Measurements from ENCODE around the gene KRTAP4-9.
"Not testable (repeated sequence)": the region's sequence is repeated elsewhere in the genome, so short reads cannot be mapped to it uniquely, and the experiment has no call there.

The KRTAP4-9 gene

DNA sequence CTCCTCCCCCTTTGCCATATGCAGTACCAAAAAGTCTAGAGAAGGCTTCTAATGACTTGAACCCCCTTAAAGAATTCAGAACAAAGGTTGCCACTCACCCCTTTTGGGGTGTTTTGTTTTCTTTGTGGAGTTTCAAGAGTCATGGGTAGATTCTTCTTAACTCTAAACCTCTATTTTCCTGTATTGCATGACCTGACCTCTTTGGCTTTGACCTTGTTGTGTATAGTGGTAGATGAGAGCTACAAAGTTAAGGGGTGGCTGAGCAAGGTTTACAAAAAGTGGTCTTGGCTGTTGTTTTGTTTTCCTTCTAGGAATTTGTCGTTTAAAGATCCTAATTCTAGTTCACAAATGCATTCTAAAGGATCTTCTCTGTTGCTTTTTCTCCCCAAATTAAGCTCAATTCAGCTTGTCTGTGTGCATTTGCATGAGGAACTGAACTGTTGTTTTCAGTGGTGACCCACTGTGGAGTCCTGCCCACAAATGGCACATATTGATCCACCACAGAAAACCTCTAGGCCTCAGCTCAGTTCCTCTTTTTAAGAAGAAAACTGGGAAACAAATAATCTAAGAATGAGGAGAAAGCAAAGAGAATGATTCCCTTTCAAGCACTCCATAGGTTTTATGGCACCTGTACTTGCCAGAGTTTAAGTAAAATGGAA, 3.7 kb downstream of the KRTAP4-9 start:
- not testable (repeated sequence) for H3K27me3 Mint-ChIP-seq; H3K4me3 Mint-ChIP-seq; H3K27ac Mint-ChIP-seq; H3K36me3 Mint-ChIP-seq; H3K9me3 Mint-ChIP-seq (ENCODE audit: low read depth)
- H3K4me1 Mint-ChIP-seq (ENCODE audit: low read depth): peaks cover 13% of the 10 kb centered on the region

DNA sequence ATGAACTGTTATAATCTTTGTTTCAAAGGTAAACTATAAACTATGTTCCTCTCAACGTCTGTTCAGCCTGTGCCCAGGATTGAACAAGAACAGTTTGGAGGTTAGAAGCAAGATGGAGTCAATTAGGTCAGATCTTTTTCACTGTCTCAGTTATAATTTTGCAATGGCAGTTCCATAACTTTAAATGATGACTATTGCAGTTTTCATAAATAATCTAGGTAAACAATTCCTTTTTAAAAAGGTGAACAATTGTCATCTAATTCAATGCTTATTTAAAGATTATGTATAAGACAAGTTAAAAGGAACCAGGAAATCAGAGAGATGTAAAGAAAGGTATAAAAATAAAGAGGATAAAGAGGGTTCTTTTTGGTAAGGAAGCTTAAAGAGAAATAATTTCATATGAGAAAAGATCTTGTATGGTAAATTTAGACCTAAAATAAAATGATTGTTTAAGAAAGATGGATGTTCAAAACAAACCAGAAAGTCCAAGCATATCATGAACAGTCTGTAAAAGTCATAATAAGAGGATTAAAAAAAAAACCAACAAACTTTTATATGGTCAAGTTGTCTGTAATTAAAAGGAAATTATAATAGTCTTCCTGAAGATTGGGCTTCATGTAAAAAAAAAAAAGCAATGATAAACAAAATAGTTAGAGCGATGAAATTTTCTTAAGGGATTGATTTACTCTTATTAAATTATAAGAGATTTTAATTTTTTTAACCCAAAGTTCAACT, 6.1 kb downstream of the KRTAP4-9 start:
- Mint-ChIP-seq H3K36me3 (peaks cover 4% of the 10 kb centered on the region), H3K9me3 (ENCODE audit: low read depth) (no peaks in the 10 kb centered on the region), H3K27me3 (no peaks in the 10 kb centered on the region), H3K4me1 (ENCODE audit: low read depth) (peaks cover 14% of the 10 kb centered on the region), H3K4me3 (no peak overlapping the region), H3K27ac (no peak overlapping the region)

DNA sequence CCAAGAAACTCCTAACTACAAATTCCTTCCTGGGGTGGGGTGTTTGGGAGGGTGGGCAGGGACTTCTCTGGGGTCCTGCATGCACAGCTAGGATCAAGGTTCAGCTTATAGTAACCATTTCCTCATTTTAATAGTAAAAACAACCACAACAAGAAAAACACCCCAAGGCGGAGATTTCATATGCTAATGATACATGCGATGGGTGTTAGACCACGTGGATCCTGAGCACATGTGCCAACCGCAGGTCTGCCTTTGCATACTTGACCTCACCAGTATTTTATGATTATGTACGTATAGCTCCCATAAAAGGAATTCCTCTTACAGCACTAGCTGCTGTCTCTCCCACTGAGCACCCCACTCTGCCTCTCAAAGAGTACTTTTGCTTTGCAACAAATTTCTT, 11.1 kb downstream of the KRTAP4-9 start:
- H3K36me3 Mint-ChIP-seq: peaks cover 2% of the 10 kb centered on the region
- peaks cover 25% of the 10 kb centered on the region for H3K4me1 Mint-ChIP-seq (ENCODE audit: low read depth)
- H3K27ac Mint-ChIP-seq: no peak overlapping the region
- H3K4me3 Mint-ChIP-seq: no peak overlapping the region
- H3K27me3 Mint-ChIP-seq: no peaks in the 10 kb centered on the region
- H3K9me3 Mint-ChIP-seq (ENCODE audit: low read depth): no peaks in the 10 kb centered on the region

DNA sequence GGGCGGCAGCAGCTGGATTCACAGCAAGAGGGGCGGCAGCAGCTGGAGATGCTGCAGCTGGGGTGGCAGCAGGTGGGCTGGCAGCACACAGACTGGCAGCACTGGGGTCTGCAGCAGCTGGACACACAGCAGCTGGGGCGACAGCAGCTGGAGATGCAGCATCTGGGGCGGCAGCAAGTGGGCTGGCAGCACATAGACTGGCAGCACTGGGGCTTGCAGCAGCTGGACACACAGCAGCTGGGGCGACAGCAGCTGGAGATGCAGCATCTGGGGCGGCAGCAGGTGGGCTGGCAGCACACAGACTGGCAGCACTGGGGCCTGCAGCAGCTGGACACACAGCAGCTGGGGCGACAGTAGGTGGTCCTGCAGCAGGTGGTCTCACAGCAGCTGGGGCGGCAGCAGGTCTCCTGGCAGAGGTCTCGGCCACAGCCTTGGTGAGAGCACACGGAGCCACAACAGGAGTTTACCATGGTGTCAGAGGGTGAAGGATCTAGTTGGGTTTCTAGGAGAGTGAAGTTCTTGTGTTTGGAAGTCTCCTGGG, 12.7 kb downstream of the KRTAP4-9 start, which contains the start of gene KRTAP4-11:
Gene KRTAP4-11, minus strand, starts transcription at position 528 of the 541 bp plus-strand sequence. Its CDS starts 58 bp downstream, at position 470.
- peaks cover 28% of the 10 kb centered on the region for H3K4me1 Mint-ChIP-seq (ENCODE audit: low read depth)
- not testable (repeated sequence) for H3K27ac Mint-ChIP-seq; H3K9me3 Mint-ChIP-seq (ENCODE audit: low read depth); H3K4me3 Mint-ChIP-seq; H3K36me3 Mint-ChIP-seq; H3K27me3 Mint-ChIP-seq

DNA sequence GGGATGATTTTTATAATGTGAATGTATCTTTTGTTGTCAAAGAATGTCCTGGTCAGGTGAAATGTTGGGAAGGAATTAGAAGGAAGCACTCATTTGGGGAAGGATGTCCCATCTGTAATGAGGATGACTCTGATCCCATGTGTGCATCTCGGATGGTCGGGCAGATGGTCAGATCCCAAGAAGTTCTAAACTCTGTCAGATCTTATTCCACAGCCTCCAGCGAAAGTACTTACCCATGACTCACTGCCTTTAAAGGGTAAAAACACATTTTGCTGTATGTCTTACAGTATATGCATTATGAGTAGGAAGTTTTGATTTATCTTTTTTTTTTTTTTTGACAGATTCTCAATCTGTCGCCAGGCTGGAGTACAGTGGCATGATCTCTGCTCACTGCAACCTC, 13.5 kb downstream of the KRTAP4-9 start:
- Mint-ChIP-seq H3K36me3 (no peaks in the 10 kb centered on the region), H3K4me3 (no peak overlapping the region), H3K4me1 (ENCODE audit: low read depth) (peaks cover 34% of the 10 kb centered on the region), H3K27ac (no peak overlapping the region), H3K9me3 (ENCODE audit: low read depth) (no peaks in the 10 kb centered on the region), H3K27me3 (no peaks in the 10 kb centered on the region)

DNA sequence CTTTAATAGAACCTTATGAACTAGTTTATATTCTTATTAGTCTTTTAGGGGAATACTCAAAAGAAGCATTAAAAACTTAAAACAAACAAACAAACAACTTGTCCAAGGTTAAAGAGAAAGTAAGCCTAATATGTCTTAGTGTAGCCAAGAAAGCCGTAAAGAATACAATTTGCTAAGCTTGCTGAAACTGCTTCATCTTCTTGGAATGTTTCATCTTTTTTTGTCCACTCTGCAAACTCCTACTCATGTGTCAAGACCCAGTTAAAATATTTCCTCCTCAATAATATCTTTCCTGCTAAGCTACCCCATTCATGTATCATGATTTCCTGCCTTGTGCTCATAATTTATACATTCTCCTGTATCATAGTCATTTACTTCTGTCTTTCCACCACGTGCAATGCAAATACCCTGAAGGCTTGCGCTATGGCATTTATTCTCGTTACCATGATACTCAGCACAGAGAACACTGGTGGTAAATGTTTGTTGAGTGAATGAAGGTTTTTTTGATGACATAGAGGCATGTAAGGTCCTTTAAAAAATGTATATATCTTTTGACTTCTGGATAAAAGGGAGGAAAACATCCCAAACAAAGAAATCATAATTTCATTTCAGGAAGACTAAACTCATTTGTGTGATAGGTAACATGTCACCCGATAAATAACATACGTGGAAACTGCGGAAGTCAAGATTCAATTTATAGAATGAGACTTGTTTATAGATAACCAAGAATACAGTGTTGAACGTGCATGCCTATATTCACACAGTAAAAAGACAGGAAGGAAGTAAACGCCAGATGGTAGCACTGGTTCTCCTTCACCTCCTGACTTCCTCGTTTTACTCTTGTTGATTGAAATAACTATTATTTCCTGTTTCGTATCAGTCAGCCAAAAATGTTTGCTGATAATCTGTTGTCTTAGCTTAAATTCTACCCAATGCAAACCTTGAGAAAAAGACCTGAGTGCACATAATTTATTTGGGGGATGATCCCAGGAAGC, 14.8 kb downstream of the KRTAP4-9 start:
- H3K4me1 Mint-ChIP-seq (ENCODE audit: low read depth): peaks cover 43% of the 10 kb centered on the region
- not testable (repeated sequence) for H3K27me3 Mint-ChIP-seq; H3K36me3 Mint-ChIP-seq; H3K9me3 Mint-ChIP-seq (ENCODE audit: low read depth)
- H3K4me3 Mint-ChIP-seq: peak overlapping the region; percentile 64
- peak overlapping the region; percentile 77 for H3K27ac Mint-ChIP-seq

DNA sequence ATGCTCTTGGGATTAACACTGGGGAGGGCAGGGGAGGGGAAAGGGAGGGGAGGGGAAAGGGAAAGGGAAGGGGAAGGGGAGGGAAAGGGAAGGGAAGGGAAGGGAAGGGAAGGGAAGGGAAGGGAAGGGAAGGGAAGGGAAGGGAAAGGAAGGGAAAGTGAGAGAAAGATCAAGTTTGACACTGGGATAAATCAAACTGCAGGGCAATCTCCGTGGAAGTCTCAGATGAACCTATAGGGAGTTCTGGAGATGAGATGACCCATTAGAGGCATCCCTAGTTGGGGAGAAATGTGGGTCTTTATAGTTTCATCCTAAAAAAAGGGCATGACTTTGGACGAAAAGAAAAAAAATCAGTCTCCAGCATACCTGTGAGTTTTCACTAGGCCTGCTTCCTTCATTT, 16.6 kb downstream of the KRTAP4-9 start:
- Mint-ChIP-seq H3K4me1 (ENCODE audit: low read depth) (peaks cover 60% of the 10 kb centered on the region), H3K27ac (no peak overlapping the region), H3K4me3 (no peak overlapping the region)

DNA sequence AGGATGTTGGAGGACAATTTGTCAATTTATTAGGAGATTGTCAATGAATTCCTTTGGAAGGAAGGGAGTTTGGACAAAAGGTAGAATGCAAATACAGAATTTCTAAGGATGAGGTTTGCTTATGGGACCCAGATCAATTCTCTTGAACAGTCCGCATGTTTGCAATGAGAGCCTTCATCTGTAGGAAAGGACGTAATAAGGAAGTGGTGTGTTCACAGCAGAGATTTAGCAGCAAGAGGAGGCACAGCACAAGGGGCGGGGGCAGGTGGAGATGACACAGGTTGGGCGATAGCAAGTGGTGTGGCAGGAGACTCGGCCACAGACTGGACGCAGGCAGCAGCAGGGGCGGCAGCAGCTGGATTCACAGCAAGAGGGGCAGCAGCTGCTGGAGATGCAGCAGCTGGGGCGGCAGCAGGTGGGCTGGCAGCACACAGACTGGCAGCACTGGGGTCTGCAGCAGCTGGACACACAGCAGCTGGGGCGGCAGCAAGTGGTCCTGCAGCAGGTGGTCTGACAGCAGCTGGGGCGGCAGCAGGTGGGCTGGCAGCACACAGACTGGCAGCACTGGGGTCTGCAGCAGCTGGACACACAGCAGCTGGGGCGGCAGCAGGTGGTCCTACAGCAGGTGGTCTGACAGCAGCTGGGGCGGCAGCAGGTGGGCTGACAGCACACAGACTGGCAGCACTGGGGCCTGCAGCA, 18.3 kb downstream of the KRTAP4-9 start:
- H3K9me3 Mint-ChIP-seq (ENCODE audit: low read depth); H3K36me3 Mint-ChIP-seq; H3K27me3 Mint-ChIP-seq: not testable (repeated sequence)
- Mint-ChIP-seq H3K27ac (peak overlapping the region; percentile 66), H3K4me3 (peak overlapping the region; percentile 83), H3K4me1 (ENCODE audit: low read depth) (peaks cover 65% of the 10 kb centered on the region)

More for the DNA sequence above, 16.6 kb downstream of the KRTAP4-9 start:
- no peaks in the 10 kb centered on the region for H3K9me3 Mint-ChIP-seq (ENCODE audit: low read depth)
- H3K36me3 Mint-ChIP-seq: no peaks in the 10 kb centered on the region
- no peaks in the 10 kb centered on the region for H3K27me3 Mint-ChIP-seq

DNA sequence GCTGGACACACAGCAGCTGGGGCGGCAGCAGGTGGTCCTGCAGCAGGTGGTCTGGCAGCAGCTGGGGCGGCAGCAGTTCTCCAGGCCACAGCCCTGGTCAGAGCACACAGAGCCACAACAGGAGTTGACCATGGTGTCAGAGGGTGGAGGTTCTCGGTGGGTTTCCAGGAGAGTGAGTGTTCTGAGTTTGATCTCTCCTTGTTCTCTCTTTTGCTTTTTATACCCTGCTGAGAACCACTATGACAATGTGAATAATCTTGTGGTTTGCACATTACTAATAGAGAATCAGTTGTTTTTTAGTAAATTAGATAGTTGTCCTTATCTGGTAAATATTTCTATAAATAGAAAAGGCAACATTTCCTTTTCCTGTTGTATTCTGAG, 18.8 kb downstream of the KRTAP4-9 start, which contains the start of gene KRTAP4-12:
Gene KRTAP4-12, minus strand, starts transcription at position 192 of the 381 bp plus-strand sequence. Its CDS starts 60 bp downstream, at position 132.
- peak within 1 kb of the TSS; percentile 83 for H3K4me3 Mint-ChIP-seq
- H3K9me3 Mint-ChIP-seq (ENCODE audit: low read depth); H3K27me3 Mint-ChIP-seq; H3K36me3 Mint-ChIP-seq: not testable (repeated sequence)
- peaks cover 65% of the 10 kb centered on the region for H3K4me1 Mint-ChIP-seq (ENCODE audit: low read depth)
- H3K27ac Mint-ChIP-seq: peak within 1 kb of the TSS; percentile 66

DNA sequence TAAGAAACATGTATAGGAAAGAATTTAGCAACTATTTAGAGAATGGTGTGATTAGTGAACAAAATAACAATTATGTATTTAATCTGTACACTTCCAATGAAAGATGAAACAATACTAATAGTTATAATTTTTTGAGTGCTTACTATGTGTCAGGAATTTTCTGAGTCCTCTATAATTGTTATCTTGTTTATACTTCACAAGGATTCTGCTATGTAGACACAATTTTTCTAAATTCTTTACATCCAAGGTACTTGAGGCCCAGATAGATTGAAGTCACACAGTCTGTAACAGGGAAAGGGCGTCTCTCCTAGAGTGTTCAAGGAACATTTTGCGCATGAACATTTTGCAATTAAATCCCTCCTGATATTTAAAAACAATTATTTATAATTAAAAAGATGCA, 19.9 kb downstream of the KRTAP4-9 start:
- Mint-ChIP-seq H3K9me3 (ENCODE audit: low read depth) (no peaks in the 10 kb centered on the region), H3K27ac (no peak overlapping the region), H3K36me3 (no peaks in the 10 kb centered on the region), H3K27me3 (no peaks in the 10 kb centered on the region), H3K4me1 (ENCODE audit: low read depth) (peaks cover 64% of the 10 kb centered on the region), H3K4me3 (peak overlapping the region; percentile 11)

DNA sequence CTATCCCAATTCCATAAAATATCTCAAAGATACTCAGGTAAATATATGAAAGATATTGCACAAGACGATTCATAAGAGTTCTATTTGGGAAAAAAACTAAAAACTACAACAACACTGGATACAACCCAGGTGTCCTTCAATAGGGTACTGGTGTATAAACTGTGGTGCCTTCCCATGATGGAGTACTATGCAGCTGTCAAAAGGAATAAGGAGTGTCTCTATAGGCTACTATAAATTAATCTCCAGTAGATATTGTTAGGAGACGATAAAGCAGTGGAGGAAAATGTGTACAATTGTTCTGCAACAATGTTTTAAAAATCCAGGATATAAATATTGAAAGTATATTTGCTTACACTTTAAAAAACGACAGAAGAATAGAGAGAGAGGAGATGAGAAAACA, 21.2 kb downstream of the KRTAP4-9 start:
- H3K27ac Mint-ChIP-seq: no peak overlapping the region
- peak overlapping the region; percentile 14 for H3K4me3 Mint-ChIP-seq
- H3K9me3 Mint-ChIP-seq (ENCODE audit: low read depth): no peaks in the 10 kb centered on the region
- H3K36me3 Mint-ChIP-seq: no peaks in the 10 kb centered on the region
- H3K27me3 Mint-ChIP-seq: no peaks in the 10 kb centered on the region
- H3K4me1 Mint-ChIP-seq (ENCODE audit: low read depth): peaks cover 59% of the 10 kb centered on the region

DNA sequence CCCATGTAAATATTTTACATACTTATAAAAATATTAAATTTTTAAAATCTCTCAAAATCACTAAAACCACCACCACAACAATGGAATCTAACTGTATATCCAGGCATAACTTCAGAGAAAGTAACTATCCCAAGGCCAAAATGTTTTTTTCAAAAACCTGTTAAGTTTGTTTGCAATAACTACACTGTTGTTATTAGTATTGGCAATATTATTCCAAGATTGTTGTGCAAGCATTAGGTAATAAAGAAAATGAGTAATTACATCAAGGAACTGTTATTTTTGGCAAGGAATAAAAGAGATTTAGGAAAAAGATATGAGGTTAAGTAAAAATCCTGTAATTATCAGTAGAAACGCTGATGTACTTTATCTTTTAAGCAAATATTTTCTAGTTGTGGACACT, 22.2 kb downstream of the KRTAP4-9 start:
- H3K4me3 Mint-ChIP-seq: no peak overlapping the region
- H3K27ac Mint-ChIP-seq: no peak overlapping the region
- H3K36me3 Mint-ChIP-seq: no peaks in the 10 kb centered on the region
- H3K9me3 Mint-ChIP-seq (ENCODE audit: low read depth): no peaks in the 10 kb centered on the region
- H3K4me1 Mint-ChIP-seq (ENCODE audit: low read depth): peaks cover 68% of the 10 kb centered on the region
- H3K27me3 Mint-ChIP-seq: no peaks in the 10 kb centered on the region

DNA sequence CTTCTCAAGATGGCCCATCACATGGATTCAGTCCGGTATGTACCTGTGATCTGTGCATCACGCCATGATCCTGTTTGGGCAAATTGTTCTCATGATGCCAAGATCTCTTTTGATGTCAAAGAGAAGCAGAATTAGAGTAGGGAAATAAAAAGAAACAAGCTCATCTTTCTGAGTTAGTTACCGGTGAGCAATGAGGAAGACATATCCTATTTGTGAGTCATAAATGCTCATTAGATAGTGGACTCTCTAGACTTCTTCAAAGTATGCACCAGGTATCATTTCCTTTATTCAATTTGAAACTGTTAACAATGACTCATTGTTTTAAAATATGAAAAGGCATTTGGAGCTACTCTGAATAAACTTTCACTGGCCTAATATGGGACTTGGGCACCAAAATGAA, 26.8 kb downstream of the KRTAP4-9 start:
- Mint-ChIP-seq H3K4me3 (no peak overlapping the region), H3K27me3 (no peaks in the 10 kb centered on the region), H3K9me3 (ENCODE audit: low read depth) (peaks cover 3% of the 10 kb centered on the region), H3K36me3 (no peaks in the 10 kb centered on the region), H3K4me1 (ENCODE audit: low read depth) (peaks cover 47% of the 10 kb centered on the region), H3K27ac (no peak overlapping the region)

Data from activated naive CD8-positive, alpha-beta T cell (primary cell).